GM12878 (cell line): ENCODE measurements around the gene WIPF1. TPM values are rescaled to one million over a fixed set of nuclear protein-coding genes. Genes with fewer than 3 reads are reported as not detected.

Experiments
- ASH2L ChIP-seq: fragments of 300-600, 200-600 bp; sonication (generic); IDR thresholded peaks from 2 replicates; pipeline ENCODE4 v1.6.1; 2017; ENCODE audit warnings: low read depth, mild to moderate bottlenecking, borderline replicate concordance
- CHD1 ChIP-seq: IDR thresholded peaks from 2 replicates; pipeline ENCODE4 v1.6.1; 2012; ENCODE audit warnings: low read depth, low read length, improper control_type of control experiment
- ELK1 ChIP-seq: IDR thresholded peaks from 2 replicates; pipeline ENCODE4 v1.6.1; 2012; ENCODE audit warnings: low read depth, low read length, improper control_type of control experiment
- FOXK2 ChIP-seq: fragments of 450-650 bp; IDR thresholded peaks from 2 replicates; pipeline ENCODE4 v1.6.1; 2017; ENCODE audit warnings: mild to moderate bottlenecking, moderate library complexity
- GABPA ChIP-seq: IDR thresholded peaks from 2 replicates; pipeline ENCODE4 v1.6.1; 2014; ENCODE audit warnings: antibody characterized with exemption, low read depth, mild to moderate bottlenecking, inconsistent platforms
- GATAD2B ChIP-seq: fragments of 450-650 bp; conservative IDR thresholded peaks from 2 replicates; pipeline ENCODE4 v1.6.1; 2017; ENCODE audit warnings: low read depth, mild to moderate bottlenecking, moderate library complexity
- IRF4 ChIP-seq: IDR thresholded peaks from 2 replicates; pipeline ENCODE4 v1.6.1; 2011; ENCODE audit warnings: low read depth, low read length
- KLF5 ChIP-seq: fragments of 450-650 bp; IDR thresholded peaks from 2 replicates; pipeline ENCODE4 v1.6.1; 2014; ENCODE audit warnings: mild to moderate bottlenecking; ENCODE audit not compliant: partially characterized antibody
- MAX ChIP-seq: IDR thresholded peaks from 2 replicates; pipeline ENCODE4 v1.6.1; 2012; ENCODE audit warnings: low read depth, low read length, improper control_type of control experiment
- MEF2B ChIP-seq: fragments of 450-650 bp; IDR thresholded peaks from 2 replicates; pipeline ENCODE4 v1.6.1; 2018; ENCODE audit warnings: mild to moderate bottlenecking, moderate library complexity; ENCODE audit not compliant: partially characterized antibody, poor library complexity, severe bottlenecking
- MTA2 ChIP-seq: fragments of 450-650 bp; IDR thresholded peaks from 2 replicates; pipeline ENCODE4 v1.6.1; 2016; ENCODE audit warnings: low read depth, mild to moderate bottlenecking, moderate library complexity
- NFIC ChIP-seq: IDR thresholded peaks from 2 replicates; pipeline ENCODE4 v1.6.1; 2012; ENCODE audit warnings: low read depth, mild to moderate bottlenecking, inconsistent platforms, low read length, moderate library complexity
- PBX3 ChIP-seq: IDR thresholded peaks from 2 replicates; pipeline ENCODE4 v1.6.1; 2011; ENCODE audit warnings: mild to moderate bottlenecking, low read depth, low read length, moderate library complexity; ENCODE audit not compliant: insufficient replicate concordance
- POU2F2 ChIP-seq: IDR thresholded peaks from 3 replicates; pipeline ENCODE4 v1.6.1; 2011; ENCODE audit warnings: low read depth, mild to moderate bottlenecking, low read length, borderline replicate concordance
- PRDM15 ChIP-seq: fragments of 450-650 bp; formaldehyde crosslinking; IDR thresholded peaks from 2 replicates; pipeline ENCODE4 v1.4.0; 2020; ENCODE audit warnings: mild to moderate bottlenecking, moderate library complexity
- SP1 ChIP-seq: IDR thresholded peaks from one replicate; pipeline ENCODE4 v1.6.1; 2011; ENCODE audit warnings: low read depth, low read length
- SREBF1 ChIP-seq: IDR thresholded peaks from 2 replicates; pipeline ENCODE4 v1.6.1; 2012; ENCODE audit warnings: mild to moderate bottlenecking, low read length
- YBX1 ChIP-seq: fragments of 450-650 bp; IDR thresholded peaks from 2 replicates; pipeline ENCODE4 v1.6.1; 2016; ENCODE audit warnings: antibody characterized with exemption
- ZBTB4 ChIP-seq: fragments of 450-650 bp; formaldehyde crosslinking; IDR thresholded peaks from 2 replicates; pipeline ENCODE4 v1.4.0; 2022; ENCODE audit warnings: mild to moderate bottlenecking, moderate library complexity
- ZNF207 ChIP-seq: fragments of 450-650 bp; IDR thresholded peaks from 2 replicates; pipeline ENCODE4 v1.6.1; 2014; ENCODE audit warnings: antibody characterized with exemption, mild to moderate bottlenecking, borderline replicate concordance
- ZNF384 ChIP-seq: IDR thresholded peaks from 2 replicates; pipeline ENCODE4 v1.6.1; 2012; ENCODE audit warnings: low read depth, mild to moderate bottlenecking, low read length, improper control_type of control experiment, borderline replicate concordance
- polyA plus RNA-seq, 11 experiments: library from polyadenylated mRNA; depleted of rRNA in 4 of 11; unstranded in 6 of 11; stranded (reverse) in 5 of 11; fragments of >200 nt; fragmentation: Nextera tagmentation in 4 of 11; fragmentation: Illumina TruSeq in 1 of 11; extraction: Ambion mirVana in 4 of 11; extraction: Trizol in 1 of 11; gene quantifications; 1 replicate in 1 of 11; 2 replicates in 10 of 11; pipeline versions ENCODE4 v1.2.1 to v1.2.3, GENCODE V29; 2011 to 2016; ENCODE audit warnings: inconsistent platforms in 2 of 11, missing spikeins in 2 of 11, low read depth in 1 of 11
- total RNA-seq, 4 experiments: library from RNA; depleted of rRNA in 3 of 4; stranded (reverse); fragments of >200 nt in 3 of 4; fragmentation: Illumina TruSeq in 1 of 4; extraction: Trizol in 1 of 4; gene quantifications; 2 replicates each; pipeline versions ENCODE4 v1.2.1 to v1.2.3, GENCODE V29; 2013 to 2021

Gene WIPF1
- total and polyA plus RNA-seq, 10 of the 15 experiments (the other 5 are each of a cell fraction or from before 2014, with no cell fraction given), result 23.1 to 188 (median 68.9) TPM

GRCh38 chr2:174607989-174608865 is 10.6 kb upstream of the WIPF1 start (continued):
- no peak for TF ChIP-seq ZNF207
- TF ChIP-seq YBX1, result no peak
- TF ChIP-seq ZNF384, result peak; percentile 65; the same call in 1 of the 2 replicates
- TF ChIP-seq PRDM15 (CRISPR knock-in tag), result no peak
- TF ChIP-seq NFIC, result peak; percentile 62
- TF ChIP-seq ELK1, result no peak
- TF ChIP-seq KLF5, result no peak
- TF ChIP-seq GABPA, result no peak
- TF ChIP-seq IRF4, result no peak
- TF ChIP-seq ZBTB4 (CRISPR knock-in tag), result no peak
- TF ChIP-seq MTA2, result peak; percentile 58
- no peak for TF ChIP-seq MAX
- no peak for TF ChIP-seq SREBF1
- TF ChIP-seq FOXK2, result no peak
- 0 out of 2 replicates have a peak, but pooled peaks have one; percentile 74 for TF ChIP-seq CHD1
- TF ChIP-seq SP1, result peak; percentile 10
- TF ChIP-seq PBX3, result no peak
- no peak for TF ChIP-seq ASH2L
- TF ChIP-seq POU2F2, result no peak
- TF ChIP-seq MEF2B, result peak; percentile 94
- TF ChIP-seq GATAD2B, result peak; percentile 75; the same call in 1 of the 2 replicates
